GM12875 (cell line): ENCODE measurements around the gene TM4SF20.

Source experiments
- H3K4me3 ChIP-seq: one replicate; pipeline ENCODE4 v1.5.1; 2011; ENCODE audit warnings: low read depth, low read length, control low read depth
- TF ChIP-seq, protein P1 (sequence below): IDR thresholded peaks from 2 replicates; pipeline ENCODE4 v1.5.1; 2011; ENCODE audit warnings: low read depth, mild to moderate bottlenecking, control low read depth, inconsistent platforms, low read length, moderate library complexity, borderline replicate concordance; ENCODE audit not compliant: insufficient read depth

The TM4SF20 gene

DNA sequence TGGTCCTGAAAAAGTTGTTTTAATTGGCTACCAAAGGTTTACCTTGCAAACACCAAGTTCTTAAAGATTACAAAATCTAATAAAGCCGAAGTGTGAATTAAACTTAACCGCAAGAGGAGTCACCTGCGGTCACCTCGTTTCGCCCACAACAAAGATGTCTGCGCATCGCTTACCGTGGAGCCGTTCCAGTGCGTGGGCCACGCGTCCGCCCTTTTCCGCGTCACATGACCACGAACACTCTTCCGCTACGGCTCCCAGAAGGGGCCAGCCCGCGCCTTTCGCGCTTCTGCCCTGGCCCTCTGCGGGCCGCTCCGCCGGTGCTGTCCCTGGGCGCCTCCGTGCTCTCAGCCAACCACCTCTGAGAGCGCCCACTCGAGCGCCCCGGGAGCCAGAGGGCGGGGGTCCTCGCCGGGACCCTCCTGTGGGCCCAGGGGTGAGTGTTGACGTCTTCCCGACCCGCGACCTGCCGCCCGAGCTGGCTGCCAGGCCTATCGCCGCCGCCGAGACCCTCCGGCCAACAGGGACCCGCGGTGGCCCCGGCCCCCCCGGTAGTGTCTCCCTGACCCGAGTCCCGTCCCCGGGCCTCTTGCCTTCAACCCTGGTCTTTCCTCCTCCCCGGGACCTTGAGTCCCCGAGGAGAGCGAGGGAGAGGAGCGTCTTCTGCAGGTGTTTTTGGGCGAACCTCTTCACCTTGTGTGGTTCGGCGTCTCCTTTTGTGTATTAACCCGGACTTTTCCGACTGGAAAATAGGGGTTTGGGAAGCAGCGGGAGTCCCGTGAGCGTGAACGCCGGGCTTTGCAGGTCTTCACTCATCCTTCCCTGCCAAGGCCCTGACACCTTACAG lies 53.9 kb downstream of the TM4SF20 start, which contains the start of gene MFF:
Gene MFF (plus strand): TSS at position 257 of the 844 bp plus-strand sequence. CDS start 5,415 bp downstream, outside the sequence.
- TF ChIP-seq, protein P1, sequence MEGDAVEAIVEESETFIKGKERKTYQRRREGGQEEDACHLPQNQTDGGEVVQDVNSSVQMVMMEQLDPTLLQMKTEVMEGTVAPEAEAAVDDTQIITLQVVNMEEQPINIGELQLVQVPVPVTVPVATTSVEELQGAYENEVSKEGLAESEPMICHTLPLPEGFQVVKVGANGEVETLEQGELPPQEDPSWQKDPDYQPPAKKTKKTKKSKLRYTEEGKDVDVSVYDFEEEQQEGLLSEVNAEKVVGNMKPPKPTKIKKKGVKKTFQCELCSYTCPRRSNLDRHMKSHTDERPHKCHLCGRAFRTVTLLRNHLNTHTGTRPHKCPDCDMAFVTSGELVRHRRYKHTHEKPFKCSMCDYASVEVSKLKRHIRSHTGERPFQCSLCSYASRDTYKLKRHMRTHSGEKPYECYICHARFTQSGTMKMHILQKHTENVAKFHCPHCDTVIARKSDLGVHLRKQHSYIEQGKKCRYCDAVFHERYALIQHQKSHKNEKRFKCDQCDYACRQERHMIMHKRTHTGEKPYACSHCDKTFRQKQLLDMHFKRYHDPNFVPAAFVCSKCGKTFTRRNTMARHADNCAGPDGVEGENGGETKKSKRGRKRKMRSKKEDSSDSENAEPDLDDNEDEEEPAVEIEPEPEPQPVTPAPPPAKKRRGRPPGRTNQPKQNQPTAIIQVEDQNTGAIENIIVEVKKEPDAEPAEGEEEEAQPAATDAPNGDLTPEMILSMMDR: peak; percentile 47; the same call in 1 of the 2 replicates
- peak within 1 kb of the TSS; percentile 88 for H3K4me3 ChIP-seq

DNA sequence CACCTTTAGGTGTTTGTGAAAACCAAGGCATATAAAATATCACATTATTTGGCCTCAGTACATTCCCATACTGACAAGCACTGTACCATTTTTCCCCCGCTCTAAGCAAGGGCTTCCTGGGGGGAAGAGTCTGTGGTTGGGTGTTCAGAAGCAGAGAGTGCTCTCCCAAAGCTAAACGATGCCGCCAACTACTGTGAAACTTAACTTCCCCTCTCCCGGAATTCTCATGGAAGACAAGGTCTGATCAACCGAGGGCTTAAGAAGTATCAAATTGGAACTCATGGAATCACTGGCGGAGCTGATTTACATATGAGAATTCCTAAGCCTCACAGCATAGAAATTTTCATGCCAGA lies 54.5 kb downstream of the TM4SF20 start:
- H3K4me3 ChIP-seq: peak overlapping the region; percentile 88
- TF ChIP-seq, protein P1: no peak

DNA sequence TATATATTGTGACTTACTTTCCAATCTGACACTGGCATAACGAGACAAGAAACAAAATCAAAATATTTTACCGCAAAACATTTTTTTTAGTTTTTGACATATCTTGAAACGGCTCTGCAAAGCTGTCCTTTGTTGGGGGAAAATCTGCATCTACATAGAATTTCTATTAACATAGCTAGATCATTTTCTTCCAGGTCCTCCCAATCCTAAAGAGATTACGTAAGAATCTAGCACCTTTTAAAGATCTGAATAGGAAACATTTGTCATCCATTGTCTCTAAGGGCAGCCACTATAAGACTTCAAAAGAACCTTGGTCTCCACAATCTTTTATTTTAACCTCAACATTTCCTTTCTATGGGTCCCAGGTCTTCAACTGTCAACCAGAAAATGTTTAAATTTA lies 55.3 kb downstream of the TM4SF20 start:
- TF ChIP-seq, protein P1: no peak
- H3K4me3 ChIP-seq: no peak overlapping the region

DNA sequence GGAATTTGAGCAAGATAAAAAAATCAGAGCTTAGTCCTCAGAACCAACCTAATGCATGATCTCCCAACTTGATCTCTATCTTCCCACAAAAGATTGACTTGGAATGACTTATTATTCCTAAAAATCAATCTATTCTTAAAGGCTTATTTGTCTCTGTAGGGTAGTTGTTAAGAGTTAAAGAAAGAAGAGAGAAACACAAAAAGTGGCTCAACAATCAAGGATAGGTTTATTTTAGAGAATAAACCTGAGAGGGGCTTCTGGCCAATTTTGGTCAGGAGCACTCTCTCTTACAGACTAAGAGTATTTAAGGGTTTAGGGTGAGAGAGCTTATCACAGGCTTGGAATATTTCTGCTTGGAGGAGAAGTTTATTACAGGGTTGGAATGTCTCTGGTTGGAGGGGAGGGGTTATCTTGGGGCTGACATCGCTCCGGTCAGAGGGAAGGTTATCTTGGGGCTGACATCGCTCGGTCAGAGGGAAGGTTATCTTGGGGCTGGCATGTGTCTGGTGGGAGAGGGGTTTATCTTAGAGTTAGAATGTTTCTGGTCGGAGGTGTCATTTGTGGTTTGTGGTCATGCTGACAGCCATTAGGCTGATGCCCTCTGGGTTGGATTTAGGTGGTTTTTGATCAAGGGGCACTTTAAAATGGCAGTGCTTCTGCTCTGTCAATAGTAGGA lies 56.4 kb downstream of the TM4SF20 start:
- TF ChIP-seq, protein P1: no peak
- H3K4me3 ChIP-seq: no peak overlapping the region

DNA sequence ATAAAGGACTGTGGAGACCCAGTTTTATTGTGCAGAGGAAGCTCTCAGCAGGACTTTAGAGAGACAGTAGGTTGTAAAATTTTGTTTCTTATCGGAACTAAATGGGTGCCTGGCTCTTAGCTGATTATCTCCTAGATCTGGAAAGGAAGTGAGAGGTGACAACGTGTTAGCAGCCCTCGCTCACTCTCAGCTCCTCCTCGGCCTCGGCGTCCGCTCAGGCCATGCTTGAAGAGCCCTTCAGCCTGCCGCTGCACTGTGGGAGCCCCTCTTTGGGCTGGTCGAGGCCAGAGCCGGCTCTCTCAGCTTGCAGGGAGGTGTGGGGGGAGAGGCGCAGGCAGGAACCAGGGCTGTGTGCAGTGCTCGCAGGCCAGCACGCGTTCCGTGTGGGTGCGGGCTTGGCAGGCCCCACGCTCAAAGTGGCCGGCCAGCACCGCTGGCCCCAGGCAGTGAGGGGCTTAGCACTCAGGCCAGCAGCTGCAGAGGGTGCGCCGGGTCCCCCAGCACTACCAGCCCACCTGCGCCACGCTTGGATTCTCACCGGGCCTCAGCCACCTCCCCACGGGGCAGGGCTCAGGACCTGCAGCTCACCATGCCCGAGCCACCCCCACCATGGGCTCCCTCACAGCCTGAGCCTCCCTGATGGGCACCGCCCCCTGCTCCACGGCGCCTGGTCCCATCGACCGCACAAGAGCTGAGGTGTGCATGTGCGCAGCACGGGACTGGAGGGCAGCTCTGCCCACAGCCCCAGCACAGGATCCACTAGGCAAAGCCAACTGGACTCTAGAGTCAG lies 58.6 kb downstream of the TM4SF20 start:
- H3K4me3 ChIP-seq: no peak overlapping the region
- TF ChIP-seq, protein P1: no peak

DNA sequence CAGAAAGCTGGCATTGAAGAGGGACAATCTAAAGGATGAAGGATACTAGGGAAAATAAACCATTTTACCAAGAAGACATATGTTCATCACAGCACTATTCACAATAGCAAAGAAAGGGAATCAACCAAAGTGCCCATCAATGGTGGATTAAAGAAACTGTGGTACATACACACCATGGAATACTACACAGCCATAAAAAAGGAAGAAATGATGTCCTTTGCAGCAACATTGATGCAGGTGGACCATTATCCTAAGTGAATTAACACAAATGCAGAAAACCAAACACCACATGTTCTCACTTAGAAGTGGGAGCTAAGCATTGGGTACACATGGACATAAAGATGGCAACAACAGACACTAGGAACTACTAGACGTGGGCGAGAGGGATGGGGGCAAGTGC lies 61.3 kb downstream of the TM4SF20 start:
- TF ChIP-seq, protein P1: no peak
- no peak overlapping the region for H3K4me3 ChIP-seq
